CD1c-positive myeloid dendritic cell (primary cell): ENCODE results near the gene NUDT15.
A peak's percentile ranks its signal among the peaks of the same experiment; 100 is the strongest.
"Not testable (repeated sequence)": the region's sequence is repeated elsewhere in the genome, so short reads cannot be mapped to it uniquely, and the experiment has no call there.

Experiments used
- DNase-seq: peaks from one replicate; pipeline ENCODE4 v3.0.0-alpha.2; 2016; ENCODE audit errors: extremely low spot score

Gene NUDT15

GRCh38 chr13:48037346-48038173, at the start of gene NUDT15:
TSS of gene NUDT15 (plus strand) at chr13:48037726. CDS start at chr13:48037747, 21 bp downstream.
- DNase-seq = peak; percentile 98

DNA sequence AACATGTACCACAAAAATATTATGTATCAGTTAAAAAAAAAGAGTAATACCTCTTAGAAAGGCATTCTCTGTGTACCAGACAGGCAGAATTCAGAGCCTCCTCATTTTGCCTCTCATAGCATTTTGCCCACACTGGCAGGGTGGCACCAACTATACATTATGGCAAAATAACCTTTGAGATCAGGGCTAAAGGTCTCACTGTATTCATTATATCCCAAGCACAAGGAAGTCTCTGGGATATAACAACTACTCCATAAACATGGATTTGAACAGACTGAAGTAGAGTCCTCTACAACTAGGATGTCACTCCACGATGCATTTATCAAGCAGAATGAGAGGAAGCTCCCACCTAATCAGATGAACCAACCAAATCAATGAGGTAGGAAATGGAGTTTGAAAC, 47.1 kb upstream of the NUDT15 start:
- no peak for DNase-seq

DNA sequence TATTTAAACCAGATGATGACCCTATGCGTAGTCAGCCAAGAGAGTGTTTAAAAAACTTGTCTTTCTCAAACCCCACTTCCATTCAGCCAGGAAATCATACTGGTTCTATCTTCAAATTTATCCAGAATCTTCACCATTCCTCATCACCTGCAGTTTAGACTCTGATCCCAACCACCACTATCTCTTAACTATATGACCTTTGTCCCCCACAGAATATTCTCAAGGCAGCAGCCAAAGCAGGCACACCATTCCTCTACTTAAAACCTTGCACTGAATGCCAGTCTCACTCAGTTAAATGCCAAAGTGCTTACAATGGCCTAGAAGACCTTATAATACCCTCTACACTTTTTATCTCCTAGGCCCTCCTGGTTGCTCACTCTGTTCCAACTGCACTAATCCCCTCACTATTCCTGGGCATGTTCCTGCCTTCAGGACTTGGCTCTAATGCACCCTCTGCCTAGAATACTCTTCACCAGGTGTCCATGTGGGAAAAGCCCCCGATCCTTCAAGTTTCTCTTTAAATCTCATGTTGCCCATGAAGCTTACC, 46.5 kb upstream of the NUDT15 start:
- DNase-seq = no peak

DNA sequence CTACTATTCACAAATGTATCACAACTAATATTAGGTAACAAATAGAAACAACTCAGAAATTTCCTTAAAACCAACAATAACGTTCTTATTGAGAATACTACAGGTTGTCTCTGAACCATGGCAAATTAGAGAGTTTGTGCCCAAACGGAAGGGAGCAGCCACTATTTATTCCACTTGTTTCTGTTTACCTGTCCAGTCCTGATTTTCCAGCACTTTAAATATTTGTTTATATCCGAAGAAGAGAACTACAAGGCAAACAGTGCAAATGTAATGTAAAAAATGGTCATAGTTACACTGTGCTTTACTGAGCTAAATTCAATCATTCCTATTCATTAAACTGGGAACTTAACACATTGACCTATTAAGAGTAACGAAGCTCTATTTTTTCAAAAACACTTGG, 45.7 kb upstream of the NUDT15 start:
- DNase-seq = no peak

DNA sequence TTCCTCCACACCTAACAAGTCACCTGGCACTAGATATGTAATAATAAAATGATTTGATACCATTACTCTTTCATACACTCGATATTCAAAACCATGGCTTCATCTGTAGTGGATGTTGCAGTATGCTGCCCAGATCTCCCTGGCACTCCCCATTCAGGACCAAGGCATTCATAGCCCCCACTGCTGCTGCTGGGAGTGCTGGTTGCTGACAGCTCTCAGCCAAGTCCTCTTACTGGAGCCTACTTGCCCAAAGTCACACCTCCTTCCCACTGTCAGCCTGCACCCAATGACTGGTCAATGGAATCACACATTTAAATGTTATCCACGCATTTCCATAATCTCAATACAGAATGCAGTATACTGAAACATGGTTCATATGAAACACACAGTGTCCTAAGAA, 40.1 kb upstream of the NUDT15 start:
- DNase-seq = no peak

DNA sequence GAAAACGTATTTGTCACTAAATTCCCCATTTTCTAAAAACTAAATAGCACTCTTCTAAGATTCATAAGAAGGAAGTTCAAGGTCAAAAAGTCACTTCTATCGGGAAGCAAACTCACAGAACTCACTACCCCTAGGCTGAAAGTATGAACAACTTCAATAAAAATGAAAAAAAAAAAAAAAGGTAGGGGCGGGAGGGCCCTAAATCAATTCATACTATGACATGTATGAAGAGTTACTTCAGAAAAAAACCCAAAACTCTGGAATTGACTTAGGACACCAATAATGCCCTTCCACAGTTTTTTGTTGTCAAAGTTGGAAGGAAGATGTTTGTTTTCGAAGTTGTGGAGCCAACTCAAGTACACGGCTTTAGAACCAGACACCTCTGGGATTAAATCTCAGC, 37.6 kb upstream of the NUDT15 start:
- peak; percentile 8 for DNase-seq

GRCh38 chr13:48000559-48001113, 36.9 kb upstream of the NUDT15 start:
- DNase-seq = peak; percentile 3

DNA sequence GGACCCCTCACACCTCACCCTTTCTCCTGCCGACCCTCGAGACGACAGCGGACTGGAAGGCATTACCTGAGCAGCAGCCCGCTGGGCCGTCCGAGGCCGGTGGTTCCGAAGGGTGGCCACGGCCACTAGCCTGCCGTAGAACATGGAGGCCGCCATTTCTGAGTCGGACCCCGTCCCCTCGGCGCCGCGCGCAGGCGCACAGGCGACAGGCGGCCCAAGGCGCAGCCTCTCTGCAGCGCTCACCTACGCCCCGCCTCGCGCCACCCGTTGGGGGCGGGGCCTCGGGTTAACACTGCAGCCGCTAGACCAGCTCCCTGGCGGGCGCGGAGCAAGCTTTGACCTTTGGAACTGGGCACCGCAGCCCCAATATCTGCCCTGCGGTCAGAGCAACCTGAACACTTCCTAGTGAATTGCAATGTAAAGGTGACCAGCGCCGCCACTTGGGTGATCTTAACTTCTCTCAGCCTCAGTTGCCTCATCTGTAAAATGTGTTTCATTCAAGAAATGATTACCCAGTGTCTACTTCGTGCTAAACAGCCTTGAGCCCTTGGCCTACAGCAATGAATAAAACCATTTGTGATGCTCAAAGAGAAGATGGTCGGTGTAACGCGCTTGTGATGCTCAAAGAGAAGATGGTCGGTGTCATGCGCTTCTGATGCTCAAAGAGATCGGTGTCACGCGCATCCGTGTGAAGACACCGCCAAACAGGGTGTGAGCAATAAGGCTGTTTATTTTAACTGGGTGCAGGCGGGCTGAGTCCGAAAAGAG, 36.2 kb upstream of the NUDT15 start, which contains the start of gene SUCLA2:
SUCLA2 (minus strand) TSS at position 160 of the 768 bp plus-strand sequence; CDS start at position 156, 4 bp downstream.
- peak; percentile 96 for DNase-seq

GRCh38 chr13:48001999-48002398, 35.5 kb upstream of the NUDT15 start:
- DNase-seq = not testable (repeated sequence)

- peak; percentile 21 for DNase-seq
Measured at GRCh38 chr13:48004201-48004600, 33.3 kb upstream of the NUDT15 start.

DNA sequence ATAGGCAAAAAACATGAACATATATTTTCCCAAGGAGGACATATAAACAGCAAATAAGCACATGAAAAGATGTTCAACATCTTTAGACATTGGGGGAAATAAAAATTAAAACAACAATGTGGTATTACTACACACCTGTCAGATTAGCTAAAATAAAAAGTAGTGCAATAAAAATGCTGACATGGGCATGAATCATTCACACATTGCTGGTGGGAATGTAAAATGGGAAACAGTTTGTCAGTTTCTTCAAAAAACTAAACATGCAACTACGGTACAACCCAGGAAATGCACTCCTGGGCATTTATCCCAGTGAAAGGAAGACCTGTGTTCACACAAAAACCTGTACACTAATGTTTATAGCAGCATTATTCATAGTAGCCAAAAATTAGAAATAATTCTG, 31.1 kb upstream of the NUDT15 start:
- DNase-seq = no peak

- DNase-seq = no peak
Measured at GRCh38 chr13:48009284-48009683, 28.2 kb upstream of the NUDT15 start.

GRCh38 chr13:48010698-48011097, 26.8 kb upstream of the NUDT15 start:
- DNase-seq = no peak

- no peak for DNase-seq
Measured at GRCh38 chr13:48012668-48013067, 24.9 kb upstream of the NUDT15 start.

GRCh38 chr13:48014359-48014758, 23.2 kb upstream of the NUDT15 start:
- no peak for DNase-seq

DNA sequence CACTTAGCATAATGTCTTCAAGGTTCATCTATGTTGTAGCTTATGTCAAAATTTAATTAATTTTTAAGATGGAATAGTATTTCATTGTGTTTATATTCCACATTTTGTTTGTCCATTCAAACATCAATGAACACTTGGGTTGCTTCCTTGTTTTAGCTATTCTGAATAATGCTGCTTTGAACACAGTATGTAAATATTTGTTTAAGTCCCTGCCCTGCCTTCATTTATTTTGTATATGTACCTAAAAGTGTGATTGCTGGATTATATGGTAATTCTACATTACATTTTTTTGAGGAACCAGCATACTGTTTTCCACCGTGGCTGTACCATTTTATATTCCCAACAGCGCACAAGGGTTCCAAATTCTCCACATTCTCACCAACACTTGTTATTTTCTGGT, 18.9 kb upstream of the NUDT15 start:
- DNase-seq = no peak

GRCh38 chr13:48019796-48020195, 17.7 kb upstream of the NUDT15 start:
- no peak for DNase-seq

- no peak for DNase-seq
Measured at GRCh38 chr13:48028066-48028465, 9.5 kb upstream of the NUDT15 start.

- DNase-seq = no peak
Measured at GRCh38 chr13:48029859-48030258, 7.7 kb upstream of the NUDT15 start.

GRCh38 chr13:48038761-48039160, 1.2 kb downstream of the NUDT15 start:
- peak; percentile 20 for DNase-seq

DNA sequence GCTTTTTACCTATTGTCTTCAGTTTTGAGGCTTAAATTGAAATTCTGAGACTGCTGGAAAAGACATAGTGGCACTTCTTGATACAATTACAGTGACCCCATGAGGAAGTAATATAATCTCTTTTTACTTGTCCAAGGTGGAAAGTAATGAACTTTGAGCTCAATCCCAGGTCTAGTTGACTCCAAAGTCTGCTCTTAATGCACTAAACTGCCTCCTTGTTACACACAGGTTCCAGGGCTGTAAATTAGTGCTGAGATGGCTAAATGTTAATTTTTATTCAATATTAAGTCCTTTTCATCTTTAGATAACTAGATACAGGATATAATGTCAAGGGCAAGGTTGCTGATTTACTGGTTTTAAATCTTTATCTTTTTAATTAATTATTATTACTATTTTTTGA, 2.5 kb downstream of the NUDT15 start:
- DNase-seq = no peak

- no peak for DNase-seq
Measured at GRCh38 chr13:48040896-48041295, 3.4 kb downstream of the NUDT15 start.
